Measurements from ENCODE around the gene AKIRIN2. TPM values are rescaled to one million over a fixed set of nuclear protein-coding genes. Genes with fewer than 3 reads are reported as not detected.
A peak's percentile ranks its signal among the peaks of the same experiment; 100 is the strongest.
"Not testable (repeated sequence)": the region's sequence is repeated elsewhere in the genome, so short reads cannot be mapped to it uniquely, and the experiment has no call there.

The AKIRIN2 gene
- total and polyA plus RNA-seq, 11 donors: 15.2 to 54.7 (median 40.7) TPM

GRCh38 chr6:87698547-87699006 lies 3.5 kb downstream of the AKIRIN2 start:
- Histone ChIP-seq H3K36me3 (peaks cover 0 to 3% (median 0%) of the 10 kb centered on the region in 9 donors), H3K27ac (peak overlapping the region in 9 of 12 donors; percentile 12 to 99 (median 89)), H3K27me3 (no peaks in the 10 kb centered on the region), H3K4me1 (peaks cover 4 to 70% (median 45%) of the 10 kb centered on the region in 12 donors), H3K4me3 (peak overlapping the region in 11 of 12 donors; percentile 11 to 99 (median 88)), H3K9me3 (no peaks in the 10 kb centered on the region)
- WGBS, 4 donors: 6 to 31% (median 19%) methylated on average over 2 of the region's 2 CpGs
- no peak for DNase-seq
- ATAC-seq: no peak
- intact Hi-C loops (cut with DNase I): loop anchor here in 2 of 10 donors (5.0 to 10.0 kb wide), 2 partner anchors 36 to 544 kb away; partner anchors contain the start of gene ZNF292 (in 1 of the 2)
- no peak for TF ChIP-seq CTCF (IDR thresholded peaks at IDR 0.05)
- TF ChIP-seq POLR2A (IDR thresholded peaks at IDR 0.05): no peak

GRCh38 chr6:87697581-87698546 lies 4.2 kb downstream of the AKIRIN2 start:
- WGBS, 4 donors: 29 to 42% (median 32%) methylated on average over 8 of the region's 8 CpGs
- no peaks in the 10 kb centered on the region for H3K27me3 ChIP-seq
- no peaks in the 10 kb centered on the region for H3K9me3 ChIP-seq
- ATAC-seq (no peak), DNase-seq (no peak)
- peaks cover 4 to 71% (median 51%) of the 10 kb centered on the region in 12 donors for H3K4me1 ChIP-seq
- intact Hi-C loops (cut with DNase I): loop anchor here in 2 of 10 donors (5.0 to 10.0 kb wide), 2 partner anchors 36 to 543 kb away; partner anchors contain the start of gene ZNF292 (in 1 of the 2)
- no peak for TF ChIP-seq CTCF (IDR thresholded peaks at IDR 0.05)
- no peak for TF ChIP-seq POLR2A (IDR thresholded peaks at IDR 0.05)
- H3K4me3 ChIP-seq: peak overlapping the region in 9 of 12 donors; percentile 63 to 98 (median 88)
- peak overlapping the region in 10 of 12 donors; percentile 12 to 99 (median 64) for H3K27ac ChIP-seq
- H3K36me3 ChIP-seq: peaks cover 0 to 3% (median 0%) of the 10 kb centered on the region in 9 donors

DNA sequence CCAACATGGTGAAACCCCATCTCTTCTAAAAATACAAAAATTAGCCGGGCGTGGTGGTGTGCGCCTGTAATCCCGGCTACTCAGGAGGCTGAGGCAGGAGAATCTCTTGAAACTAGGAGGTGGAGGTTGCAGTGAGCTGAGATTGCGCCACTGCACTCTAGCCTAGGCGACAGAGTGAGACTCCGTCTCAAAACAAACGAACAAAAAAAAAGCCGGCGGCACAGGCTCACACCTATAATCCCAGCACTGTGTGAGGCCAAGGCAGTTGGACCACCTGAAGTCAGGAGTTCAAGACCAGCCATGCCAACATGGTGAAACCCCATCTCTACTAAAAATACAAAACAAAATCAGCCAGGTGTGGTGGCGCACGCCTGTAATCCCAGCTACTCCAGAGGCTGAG lies 5.2 kb downstream of the AKIRIN2 start:
- 85 to 96% (median 92%) methylated on average over 12 of the region's 12 CpGs for WGBS, 4 donors
- intact Hi-C loops (cut with DNase I): loop anchor here in 2 of 10 donors (5.0 to 10.0 kb wide), 2 partner anchors 35 to 542 kb away; partner anchors contain the start of gene ZNF292 (in 1 of the 2)
- H3K36me3 ChIP-seq, DNase-seq, H3K9me3 ChIP-seq, H3K27me3 ChIP-seq, ATAC-seq: not testable (repeated sequence)
- Histone ChIP-seq H3K27ac (peak overlapping the region in 1 of 12 donors; percentile 99), H3K4me1 (peaks cover 4 to 80% (median 60%) of the 10 kb centered on the region in 12 donors), H3K4me3 (peak overlapping the region in 2 of 12 donors; percentile 13 to 96)

DNA sequence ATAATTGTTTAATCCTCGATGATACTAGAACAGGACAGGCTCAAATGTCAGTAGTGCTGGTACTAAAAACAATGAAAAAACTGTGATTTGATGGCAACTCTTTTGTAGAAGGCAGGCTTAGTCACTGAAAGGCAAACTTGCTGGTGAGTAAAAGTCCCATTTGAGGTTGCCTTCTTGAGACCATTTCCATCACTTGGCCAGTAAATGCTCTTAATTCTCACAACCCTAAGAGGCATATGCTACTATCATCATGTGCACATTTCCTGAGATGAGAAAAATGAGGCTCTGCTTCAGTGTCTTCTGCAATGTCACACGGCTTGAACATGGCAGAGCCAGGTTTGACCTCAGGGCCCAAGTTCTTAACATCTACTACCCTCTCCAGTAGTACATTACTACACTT lies 9.9 kb downstream of the AKIRIN2 start:
- H3K27ac ChIP-seq: peak overlapping the region in 6 of 12 donors; percentile 29 to 77 (median 56)

More for the DNA sequence above, 9.9 kb downstream of the AKIRIN2 start:
- Histone ChIP-seq H3K36me3 (peaks cover 0 to 12% (median 0%) of the 10 kb centered on the region in 9 donors), H3K4me1 (peaks cover 3 to 94% (median 74%) of the 10 kb centered on the region in 12 donors), H3K9me3 (no peaks in the 10 kb centered on the region), H3K4me3 (no peak overlapping the region), H3K27me3 (no peaks in the 10 kb centered on the region)
- intact Hi-C loops (cut with DNase I): loop anchor here in 1 of 10 donors (10.0 kb wide), 1 partner anchor 537 kb away; the partner anchor contains the start of gene ZNF292
- DNase-seq (no peak), ATAC-seq (no peak)
- no peak for TF ChIP-seq POLR2A (IDR thresholded peaks at IDR 0.05)
- no peak for TF ChIP-seq CTCF (IDR thresholded peaks at IDR 0.05)
- 65 to 82% (median 72%) methylated on average over 2 of the region's 2 CpGs for WGBS, 4 donors
